H9 (cell line): ENCODE results near the gene ST3GAL6. TPM values are rescaled to one million over a fixed set of nuclear protein-coding genes. Genes with fewer than 3 reads are reported as not detected.

Experiments
- DNase-seq: peaks from one replicate; pipeline ENCODE4 v3.0.0-alpha.2; 2017
- H2AFZ ChIP-seq: one replicate; pipeline ENCODE4 v1.6.1; 2013; ENCODE audit warnings: mild to moderate bottlenecking, low read length, control low read depth, moderate library complexity
- H2AK5ac ChIP-seq: 2 replicates; pipeline ENCODE4 v1.6.1; 2013; ENCODE audit warnings: low read length, control low read depth, mixed read lengths; ENCODE audit not compliant: insufficient read length
- H2BK120ac ChIP-seq: one replicate; pipeline ENCODE4 v1.6.1; 2013; ENCODE audit warnings: low read depth, mild to moderate bottlenecking, low read length, control low read depth, inconsistent platforms; ENCODE audit not compliant: poor library complexity, severe bottlenecking
- H2BK12ac ChIP-seq: 2 replicates; pipeline ENCODE4 v1.6.1; 2013; ENCODE audit warnings: low read length, control low read depth, mixed read lengths, low read depth; ENCODE audit not compliant: insufficient read length
- H2BK15ac ChIP-seq: 2 replicates; pipeline ENCODE4 v1.6.1; 2013; ENCODE audit warnings: low read depth, low read length, control low read depth
- H2BK20ac ChIP-seq: one replicate; pipeline ENCODE4 v1.6.1; 2013; ENCODE audit warnings: low read depth, mild to moderate bottlenecking, low read length, control low read depth, inconsistent platforms; ENCODE audit not compliant: poor library complexity, severe bottlenecking
- H2BK5ac ChIP-seq: 2 replicates; pipeline ENCODE4 v1.6.1; 2013; ENCODE audit warnings: low read length, control low read depth, mixed read lengths; ENCODE audit not compliant: insufficient read length
- H3K14ac ChIP-seq: 2 replicates; pipeline ENCODE4 v1.6.1; 2013; ENCODE audit warnings: low read length, control low read depth; ENCODE audit not compliant: insufficient read depth
- H3K18ac ChIP-seq: 2 replicates; pipeline ENCODE4 v1.6.1; 2013; ENCODE audit warnings: low read depth, mild to moderate bottlenecking, mixed read lengths, low read length, control low read depth; ENCODE audit not compliant: insufficient read length
- H3K23ac ChIP-seq: 2 replicates; pipeline ENCODE4 v1.6.1; 2013; ENCODE audit warnings: low read length, control low read depth, mixed read lengths, low read depth; ENCODE audit not compliant: insufficient read length
- H3K23me2 ChIP-seq: 2 replicates; pipeline ENCODE4 v1.6.1; 2013; ENCODE audit warnings: low read depth, mild to moderate bottlenecking, mixed read lengths, low read length, control low read depth; ENCODE audit not compliant: insufficient read length, poor library complexity, severe bottlenecking
- H3K27ac ChIP-seq: 2 replicates; pipeline ENCODE4 v1.5.1; 2013; ENCODE audit warnings: low read length, control low read depth, mixed read lengths, low read depth; ENCODE audit not compliant: insufficient read length
- H3K27me3 ChIP-seq: 2 replicates; pipeline ENCODE4 v1.6.1; 2013; ENCODE audit warnings: low read length, control low read depth, inconsistent platforms; ENCODE audit not compliant: insufficient read depth
- H3K4ac ChIP-seq: 2 replicates; pipeline ENCODE4 v1.6.1; 2013; ENCODE audit warnings: low read depth, mild to moderate bottlenecking, control low read depth, inconsistent platforms, low read length, moderate library complexity
- H3K4me1 ChIP-seq: 2 replicates; pipeline ENCODE4 v1.6.1; 2013; ENCODE audit warnings: low read length, control low read depth, inconsistent platforms; ENCODE audit not compliant: insufficient read depth
- H3K4me2 ChIP-seq: 2 replicates; pipeline ENCODE4 v1.6.1; 2013; ENCODE audit warnings: low read length, control low read depth, mixed read lengths; ENCODE audit not compliant: insufficient read length, insufficient read depth
- H3K56ac ChIP-seq: 2 replicates; pipeline ENCODE4 v1.6.1; 2013; ENCODE audit warnings: low read depth, mild to moderate bottlenecking, mixed read lengths, low read length, control low read depth; ENCODE audit not compliant: insufficient read length
- H3K79me1 ChIP-seq: 2 replicates; pipeline ENCODE4 v1.6.1; 2013; ENCODE audit warnings: low read depth, mild to moderate bottlenecking, moderate library complexity, low read length, control low read depth, inconsistent platforms; ENCODE audit not compliant: insufficient read depth, poor library complexity, severe bottlenecking
- H3K79me2 ChIP-seq: 2 replicates; pipeline ENCODE4 v1.6.1; 2013; ENCODE audit warnings: low read length, control low read depth, inconsistent platforms; ENCODE audit not compliant: insufficient read depth
- H3K9ac ChIP-seq: 2 replicates; pipeline ENCODE4 v1.6.1; 2013; ENCODE audit warnings: low read length, control low read depth, mixed read lengths; ENCODE audit not compliant: insufficient read length; ENCODE audit errors: extremely low read depth
- H3K9me3 ChIP-seq: one replicate; pipeline ENCODE4 v1.6.1; 2013; ENCODE audit warnings: low read depth, low read length, inconsistent platforms; ENCODE audit not compliant: control insufficient read depth
- H3T11ph ChIP-seq: one replicate; pipeline ENCODE4 v1.6.1; 2013; ENCODE audit warnings: mild to moderate bottlenecking, low read length, control low read depth, inconsistent platforms
- H4K20me1 ChIP-seq: one replicate; pipeline ENCODE4 v1.6.1; 2013; ENCODE audit not compliant: control insufficient read depth, insufficient read length, insufficient read depth
- H4K5ac ChIP-seq: 2 replicates; pipeline ENCODE4 v1.6.1; 2013; ENCODE audit warnings: low read depth, mild to moderate bottlenecking, mixed read lengths, low read length, control low read depth; ENCODE audit not compliant: insufficient read length
- H4K8ac ChIP-seq: replicated peaks from 2 replicates; pipeline ENCODE4 v1.6.1; 2013; ENCODE audit warnings: low read length, control low read depth, mixed read lengths, low read depth; ENCODE audit not compliant: insufficient read length
- H4K91ac ChIP-seq: 2 replicates; pipeline ENCODE4 v1.6.1; 2013; ENCODE audit warnings: low read depth, mild to moderate bottlenecking, moderate library complexity, mixed read lengths, low read length, control low read depth; ENCODE audit not compliant: insufficient read length
- H3K27ac Mint-ChIP-seq, 3 experiments: 2 replicates in 2 of 3; 3 replicates in 1 of 3; pipeline ENCODE4 v1.8.0; 2020 to 2021; ENCODE audit warnings: mixed read lengths in 3 of 3, mild to moderate bottlenecking in 1 of 3, moderate library complexity in 1 of 3
- H3K27me3 Mint-ChIP-seq: 2 replicates; pipeline ENCODE4 v1.8.0; 2021; ENCODE audit warnings: low read depth, mild to moderate bottlenecking, moderate library complexity, mixed read lengths
- H3K36me3 Mint-ChIP-seq, 3 experiments: 2 replicates in 2 of 3; 3 replicates in 1 of 3; pipeline ENCODE4 v1.8.0; 2020 to 2021; ENCODE audit warnings: low read depth in 3 of 3, mixed read lengths in 3 of 3; ENCODE audit not compliant: insufficient read depth in 1 of 3
- H3K4me1 Mint-ChIP-seq, 2 experiments: 2 replicates each; pipeline ENCODE4 v1.8.0; 2020; ENCODE audit warnings: mixed read lengths in 2 of 2
- H3K4me3 Mint-ChIP-seq, 2 experiments: 2 replicates in 1 of 2; 3 replicates in 1 of 2; pipeline ENCODE4 v1.8.0; 2020 to 2021; ENCODE audit warnings: mild to moderate bottlenecking in 2 of 2, mixed read lengths in 2 of 2, moderate library complexity in 1 of 2
- H3K9me3 Mint-ChIP-seq, 2 experiments: 2 replicates in 1 of 2; 3 replicates in 1 of 2; pipeline ENCODE4 v1.8.0; 2020; ENCODE audit warnings: mild to moderate bottlenecking in 2 of 2, mixed read lengths in 2 of 2, moderate library complexity in 1 of 2
- CTCF ChIP-seq: fragments of 200-600 bp; sonication (generic); conservative IDR thresholded peaks from 3 replicates; pipeline ENCODE4 v1.8.0; 2021; ENCODE audit warnings: antibody characterized with exemption, mild to moderate bottlenecking
- WGBS: extraction: QIAGEN DNeasy Blood & Tissue Kit; methylation state at CpG from one replicate; pipeline ENCODE4 v1.1.7; 2013; ENCODE audit warnings: missing lambda C conversion rate, low lambda C conversion rate, mixed read lengths; ENCODE audit not compliant: insufficient read length; ENCODE audit errors: extremely low coverage; 5-methylcytosine and 5-hydroxymethylcytosine counted together
- total RNA-seq: library from RNA; stranded (reverse); gene quantifications from 2 replicates; pipeline ENCODE4 v1.2.1, GENCODE V29; 2021

ST3GAL6 gene
- total RNA-seq, 1 experiment from 2014 or later, result 6.4 TPM

- no peaks in the 10 kb centered on the region; the same call in 1 of the 2 replicates for H3K27me3 ChIP-seq
- no peak overlapping the region for H3K9ac ChIP-seq
- no peak overlapping the region for H3K14ac ChIP-seq
- H3K27me3 Mint-ChIP-seq, result peaks cover 8% of the 10 kb centered on the region
- no peak overlapping the region for H3K56ac ChIP-seq
- H3T11ph ChIP-seq, result no peak overlapping the region
- H3K23me2 ChIP-seq, result no peaks in the 10 kb centered on the region
- H4K8ac ChIP-seq, result no peak overlapping the region
- H2BK5ac ChIP-seq, result no peak overlapping the region
- H2BK15ac ChIP-seq, result no peak overlapping the region
- 0 out of 5 replicates have a peak, but pooled peaks cover 0 to under 1% of the 10 kb centered on the region in 2 experiments for H3K9me3 Mint-ChIP-seq
- H3K27ac ChIP-seq, result no peak overlapping the region
- no peaks in the 10 kb centered on the region for H3K79me2 ChIP-seq
- H3K4ac ChIP-seq, result no peak overlapping the region
- H4K5ac ChIP-seq, result no peak overlapping the region
- no peaks in the 10 kb centered on the region for H3K79me1 ChIP-seq
- H4K91ac ChIP-seq, result no peak overlapping the region
- TF ChIP-seq CTCF, result no peak
- H3K18ac ChIP-seq, result no peak overlapping the region
- H2AFZ ChIP-seq, result no peak overlapping the region
- peaks cover 31 to 36% of the 10 kb centered on the region in 2 experiments for H3K4me1 Mint-ChIP-seq
- H3K36me3 Mint-ChIP-seq, result peaks cover 0 to 5% (median 0%) of the 10 kb centered on the region in 3 experiments; a peak in 1 of 7 replicates
- H3K4me3 Mint-ChIP-seq, result no peak overlapping the region
- H2BK20ac ChIP-seq, result no peak overlapping the region
- no peak overlapping the region for H3K23ac ChIP-seq
- no peak overlapping the region for H2BK120ac ChIP-seq
- no peak overlapping the region for H2AK5ac ChIP-seq
- no peaks in the 10 kb centered on the region for H4K20me1 ChIP-seq
- H3K9me3 ChIP-seq, result no peaks in the 10 kb centered on the region
- H3K27ac Mint-ChIP-seq, result peak overlapping the region in 2 of 3 experiments; percentile 6 to 90; a peak in 2 of 7 replicates
- H3K4me2 ChIP-seq, result no peak overlapping the region
- no peak overlapping the region for H2BK12ac ChIP-seq
- no peaks in the 10 kb centered on the region for H3K4me1 ChIP-seq
- peak; percentile 39 for DNase-seq
- WGBS, result no CpG with 5 or more reads among the region's 4 CpGs
Observed at GRCh38 chr3:98722389-98722788, 40.8 kb upstream of the ST3GAL6 start.
